Myocyte (in vitro differentiated cells): ENCODE data around the gene SMIM41. TPM values are rescaled to one million over a fixed set of nuclear protein-coding genes. Genes with fewer than 3 reads are reported as not detected.

ENCODE experiments used
- DNase-seq: peaks from one replicate; pipeline ENCODE4 v3.0.0-alpha.2; 2012; ENCODE audit warnings: low read depth
- total RNA-seq: library from RNA; depleted of rRNA; stranded (reverse); fragments of >200 nt; gene quantifications from 2 replicates; pipeline ENCODE4 v1.2.3, GENCODE V29; 2014

Gene SMIM41
- total RNA-seq, 1 donor from 2014 or later, result not detected

- peak; percentile 93 for DNase-seq
Measured at GRCh38 chr12:52050758-52051541, 28.6 kb upstream of the SMIM41 start, which contains the start of gene NR4A1. Gene NR4A1 (plus strand): TSS chr12:52051442. CDS start chr12:52054329, 2,887 bp downstream.

- no peak for DNase-seq
Measured at GRCh38 chr12:52052468-52053186, 26.9 kb upstream of the SMIM41 start.

- DNase-seq, result no peak
Measured at GRCh38 chr12:52053536-52054209, 25.8 kb upstream of the SMIM41 start.

GRCh38 chr12:52054231-52054832, 25.2 kb upstream of the SMIM41 start:
- no peak for DNase-seq

GRCh38 chr12:52054833-52055730, 24.4 kb upstream of the SMIM41 start:
- no peak for DNase-seq

GRCh38 chr12:52055731-52056711, 23.5 kb upstream of the SMIM41 start:
- DNase-seq, result no peak

GRCh38 chr12:52056801-52057637, 22.5 kb upstream of the SMIM41 start:
- no peak for DNase-seq

- DNase-seq, result no peak
Measured at GRCh38 chr12:52057638-52058576, 21.6 kb upstream of the SMIM41 start.

- DNase-seq, result peak; percentile 16
Measured at GRCh38 chr12:52058631-52059361, 20.7 kb upstream of the SMIM41 start.

GRCh38 chr12:52059582-52060497, 19.7 kb upstream of the SMIM41 start:
- DNase-seq, result no peak

GRCh38 chr12:52060498-52061177, 18.9 kb upstream of the SMIM41 start:
- DNase-seq, result no peak

GRCh38 chr12:52061470-52062166, 17.9 kb upstream of the SMIM41 start:
- DNase-seq, result no peak

GRCh38 chr12:52062167-52063081, 17.1 kb upstream of the SMIM41 start:
- DNase-seq, result no peak
